ENCODE results near the gene PTRH1. TPM values are rescaled to one million over a fixed set of nuclear protein-coding genes. Genes with fewer than 3 reads are reported as not detected.
A peak's percentile ranks its signal among the peaks of the same experiment; 100 is the strongest.

Gene PTRH1
- total RNA-seq, 1 donor from 2014 or later = 9.1 TPM

DNA sequence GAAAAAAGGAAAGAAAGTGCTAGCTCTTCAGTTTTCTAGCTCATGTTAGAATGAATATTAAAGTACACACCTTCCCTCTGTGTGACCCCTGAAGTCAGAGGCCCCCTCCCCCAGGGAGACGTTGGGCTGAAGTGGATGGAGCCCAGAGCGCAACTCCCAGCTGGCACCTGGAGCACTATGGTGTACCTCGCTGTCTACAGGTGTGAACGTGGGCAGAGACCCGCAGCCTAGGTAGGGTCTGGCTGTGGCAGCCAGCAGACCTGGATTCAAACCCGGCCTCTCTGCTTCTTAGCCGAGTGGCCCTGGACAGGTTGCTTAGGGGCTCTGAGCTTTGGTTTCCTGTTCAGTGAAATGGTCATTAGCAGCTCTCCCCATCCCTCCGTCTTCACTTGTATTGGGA lies 13.3 kb upstream of the PTRH1 start:
- intact Hi-C loops (cut with DNase I) = no loop called here
- H3K4me1 ChIP-seq = peaks cover 12% of the 10 kb centered on the region
- H3K27ac ChIP-seq = no peak overlapping the region
- no peak for ATAC-seq
- no peaks in the 10 kb centered on the region for H3K27me3 ChIP-seq (ENCODE audit: low read depth)
- DNase-seq = no peak
- TF ChIP-seq, protein P1, sequence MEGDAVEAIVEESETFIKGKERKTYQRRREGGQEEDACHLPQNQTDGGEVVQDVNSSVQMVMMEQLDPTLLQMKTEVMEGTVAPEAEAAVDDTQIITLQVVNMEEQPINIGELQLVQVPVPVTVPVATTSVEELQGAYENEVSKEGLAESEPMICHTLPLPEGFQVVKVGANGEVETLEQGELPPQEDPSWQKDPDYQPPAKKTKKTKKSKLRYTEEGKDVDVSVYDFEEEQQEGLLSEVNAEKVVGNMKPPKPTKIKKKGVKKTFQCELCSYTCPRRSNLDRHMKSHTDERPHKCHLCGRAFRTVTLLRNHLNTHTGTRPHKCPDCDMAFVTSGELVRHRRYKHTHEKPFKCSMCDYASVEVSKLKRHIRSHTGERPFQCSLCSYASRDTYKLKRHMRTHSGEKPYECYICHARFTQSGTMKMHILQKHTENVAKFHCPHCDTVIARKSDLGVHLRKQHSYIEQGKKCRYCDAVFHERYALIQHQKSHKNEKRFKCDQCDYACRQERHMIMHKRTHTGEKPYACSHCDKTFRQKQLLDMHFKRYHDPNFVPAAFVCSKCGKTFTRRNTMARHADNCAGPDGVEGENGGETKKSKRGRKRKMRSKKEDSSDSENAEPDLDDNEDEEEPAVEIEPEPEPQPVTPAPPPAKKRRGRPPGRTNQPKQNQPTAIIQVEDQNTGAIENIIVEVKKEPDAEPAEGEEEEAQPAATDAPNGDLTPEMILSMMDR (IDR thresholded peaks at IDR 0.05) = no peak
- no peak overlapping the region for H3K4me3 ChIP-seq
- H3K36me3 ChIP-seq = peaks cover 22% of the 10 kb centered on the region
- no peaks in the 10 kb centered on the region for H3K9me3 ChIP-seq

DNA sequence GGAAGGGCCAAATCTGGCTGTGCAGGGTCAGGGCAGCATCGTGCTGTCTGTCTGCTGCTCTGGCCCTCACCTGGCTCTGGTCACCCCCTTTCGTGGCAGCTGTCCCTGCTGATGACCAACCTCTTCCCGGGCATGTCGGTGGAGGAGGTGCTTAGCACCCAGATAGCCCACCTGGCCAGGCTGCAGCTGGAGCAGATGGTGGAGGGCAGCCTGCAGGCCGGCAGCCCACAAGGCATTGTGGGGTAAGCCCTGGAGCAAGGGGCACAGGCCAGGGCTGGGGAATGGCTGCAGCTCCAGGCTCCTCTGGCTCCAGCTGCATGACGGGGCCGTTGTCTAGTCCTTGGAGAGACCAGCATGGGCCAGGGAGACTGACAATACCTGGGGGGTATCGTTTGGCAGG lies 11.4 kb upstream of the PTRH1 start:
- H3K9me3 ChIP-seq = no peaks in the 10 kb centered on the region
- intact Hi-C loops (cut with DNase I) = no loop called here
- DNase-seq = no peak
- no peak for ATAC-seq
- no peak overlapping the region for H3K27ac ChIP-seq
- H3K4me3 ChIP-seq = no peak overlapping the region
- H3K27me3 ChIP-seq (ENCODE audit: low read depth) = no peaks in the 10 kb centered on the region
- peaks cover 6% of the 10 kb centered on the region for H3K36me3 ChIP-seq
- TF ChIP-seq, protein P1 (IDR thresholded peaks at IDR 0.05) = no peak
- H3K4me1 ChIP-seq = peaks cover 18% of the 10 kb centered on the region

DNA sequence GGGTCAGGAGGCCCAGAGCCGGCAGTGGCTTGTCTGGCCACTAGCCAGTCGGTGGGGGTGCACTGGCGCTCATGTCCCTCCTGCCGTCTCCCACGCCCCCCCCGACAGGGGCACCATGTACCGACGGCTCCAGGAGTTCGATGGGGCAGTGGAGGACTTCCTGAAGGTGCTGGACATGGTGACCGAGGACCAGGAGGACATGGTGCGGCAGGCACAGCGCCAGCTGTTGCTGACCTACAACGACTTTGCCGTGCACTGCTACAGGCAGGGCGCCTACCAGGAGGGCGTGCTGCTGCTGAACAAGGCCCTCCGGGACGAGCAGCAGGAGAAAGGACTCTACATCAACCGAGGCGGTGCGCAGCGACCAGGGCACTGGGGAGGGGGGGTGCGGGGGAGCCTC lies 8.5 kb upstream of the PTRH1 start:
- Histone ChIP-seq H3K27me3 (ENCODE audit: low read depth) (no peaks in the 10 kb centered on the region), H3K36me3 (no peaks in the 10 kb centered on the region), H3K27ac (no peak overlapping the region), H3K4me1 (peaks cover 18% of the 10 kb centered on the region), H3K4me3 (no peak overlapping the region), H3K9me3 (no peaks in the 10 kb centered on the region)
- TF ChIP-seq, protein P1 (IDR thresholded peaks at IDR 0.05) = no peak
- ATAC-seq (peak; percentile 36 to 54), DNase-seq (no peak)
- intact Hi-C loops (cut with DNase I) = no loop called here

DNA sequence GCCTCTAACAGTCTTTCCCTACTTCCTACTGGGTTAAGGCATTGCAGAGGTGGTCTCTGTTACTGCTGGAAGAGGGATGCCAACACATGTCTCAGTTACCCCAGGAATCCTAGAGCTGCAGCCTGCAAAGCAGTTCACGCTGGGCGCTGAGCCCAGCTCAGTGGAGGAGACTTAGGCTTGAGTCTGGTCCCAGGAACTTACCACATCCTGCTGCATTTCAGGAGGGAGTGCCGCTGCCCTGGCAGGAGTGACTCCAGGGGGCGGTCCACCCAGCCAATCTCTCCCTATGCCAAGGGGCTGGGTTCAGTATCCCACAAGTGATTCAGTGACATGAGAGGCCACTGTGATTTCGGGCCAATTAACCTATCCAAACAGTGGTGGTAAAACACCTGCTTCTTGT lies 8.0 kb upstream of the PTRH1 start:
- DNase-seq (no peak), ATAC-seq (peak; percentile 68 to 70)
- H3K4me3 ChIP-seq = no peak overlapping the region
- H3K27ac ChIP-seq = no peak overlapping the region
- H3K27me3 ChIP-seq (ENCODE audit: low read depth) = no peaks in the 10 kb centered on the region
- H3K4me1 ChIP-seq = peaks cover 18% of the 10 kb centered on the region
- H3K36me3 ChIP-seq = no peaks in the 10 kb centered on the region
- intact Hi-C loops (cut with DNase I) = no loop called here
- TF ChIP-seq, protein P1 (IDR thresholded peaks at IDR 0.05) = no peak
- H3K9me3 ChIP-seq = no peaks in the 10 kb centered on the region

DNA sequence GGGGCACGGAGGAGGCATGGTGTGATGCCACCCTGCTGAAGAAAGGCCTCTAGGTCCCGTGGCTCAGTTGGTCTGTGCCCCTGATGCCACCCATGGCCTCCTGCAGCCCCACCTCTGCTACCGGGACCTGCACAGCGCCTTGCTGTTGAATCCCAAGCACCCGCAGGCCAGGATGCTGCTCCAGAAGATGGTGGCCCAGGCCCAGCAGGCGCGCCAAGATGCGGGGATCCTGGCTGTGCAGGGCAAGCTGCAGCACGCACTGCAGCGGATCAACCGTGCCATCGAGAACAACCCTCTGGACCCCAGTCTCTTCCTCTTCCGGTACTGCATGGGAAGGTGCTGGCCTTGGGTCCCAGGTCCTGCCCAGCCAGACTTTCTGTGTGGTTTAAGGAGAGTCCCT lies 7.5 kb upstream of the PTRH1 start:
- Histone ChIP-seq H3K36me3 (no peaks in the 10 kb centered on the region), H3K27me3 (ENCODE audit: low read depth) (no peaks in the 10 kb centered on the region), H3K4me1 (peaks cover 18% of the 10 kb centered on the region), H3K27ac (no peak overlapping the region), H3K9me3 (no peaks in the 10 kb centered on the region), H3K4me3 (no peak overlapping the region)
- ATAC-seq (no peak), DNase-seq (no peak)
- intact Hi-C loops (cut with DNase I) = no loop called here
- TF ChIP-seq, protein P1 (IDR thresholded peaks at IDR 0.05) = no peak
